ENCODE results near the gene HPCAL1.

The HPCAL1 gene

GRCh38 chr2:10410001-10410822 is 107.5 kb downstream of the HPCAL1 start:
- DNase-seq: no peak

GRCh38 chr2:10410823-10411437 is 108.2 kb downstream of the HPCAL1 start:
- DNase-seq: no peak

- DNase-seq: no peak
Measured at GRCh38 chr2:10411557-10411956, 108.9 kb downstream of the HPCAL1 start.

- no peak for DNase-seq
Measured at GRCh38 chr2:10412380-10412779, 109.7 kb downstream of the HPCAL1 start.

- DNase-seq: no peak
Measured at GRCh38 chr2:10413503-10413902, 110.8 kb downstream of the HPCAL1 start.

- DNase-seq: no peak
Measured at GRCh38 chr2:10413991-10414451, 111.3 kb downstream of the HPCAL1 start.

GRCh38 chr2:10414591-10414990 is 111.9 kb downstream of the HPCAL1 start:
- no peak for DNase-seq

GRCh38 chr2:10415048-10415447 is 112.3 kb downstream of the HPCAL1 start:
- no peak for DNase-seq

- no peak for DNase-seq
Measured at GRCh38 chr2:10415640-10416039, 112.9 kb downstream of the HPCAL1 start.

- no peak for DNase-seq
Measured at GRCh38 chr2:10417551-10418335, 115.0 kb downstream of the HPCAL1 start.

GRCh38 chr2:10419553-10420257 is 117.0 kb downstream of the HPCAL1 start:
- DNase-seq: no peak

- DNase-seq: no peak
Measured at GRCh38 chr2:10422251-10422650, 119.5 kb downstream of the HPCAL1 start.

GRCh38 chr2:10422732-10423399 is 120.2 kb downstream of the HPCAL1 start:
- DNase-seq: no peak

GRCh38 chr2:10423400-10423774 is 120.7 kb downstream of the HPCAL1 start:
- DNase-seq: no peak

GRCh38 chr2:10424051-10424450 is 121.3 kb downstream of the HPCAL1 start:
- no peak for DNase-seq

- DNase-seq: no peak
Measured at GRCh38 chr2:10424916-10425505, 122.3 kb downstream of the HPCAL1 start.

- no peak for DNase-seq
Measured at GRCh38 chr2:10425699-10426098, 123.0 kb downstream of the HPCAL1 start.

- no peak for DNase-seq
Measured at GRCh38 chr2:10426726-10427617, 124.3 kb downstream of the HPCAL1 start.

GRCh38 chr2:10427618-10427949 is 124.9 kb downstream of the HPCAL1 start:
- DNase-seq: no peak

GRCh38 chr2:10428355-10428754 is 125.7 kb downstream of the HPCAL1 start:
- no peak for DNase-seq

- no peak for DNase-seq
Measured at GRCh38 chr2:10428924-10429323, 126.2 kb downstream of the HPCAL1 start.

All from activated effector memory CD4-positive, alpha-beta T cell treated with anti-CD3 and anti-CD28 coated beads, Interleukin-2, amount 50 U/mL, for 16 hours (primary cell).